RWPE2 (cell line): Measurements from ENCODE around the gene NACC2.

ENCODE experiments used
- ATAC-seq: fragments of 200-7000 bp; cut with Tn5 transposase; 3 replicates; pipeline ENCODE4 v1.9.1; 2021; ENCODE audit warnings: low read depth
- DNase-seq: peaks from one replicate; pipeline ENCODE4 v3.0.0-alpha.2; 2020; ENCODE audit warnings: low spot score
- H3K27ac ChIP-seq: fragments of 450-650 bp; 2 replicates; pipeline ENCODE4 v1.5.1; 2017; ENCODE audit warnings: mild to moderate bottlenecking; ENCODE audit not compliant: poor library complexity, severe bottlenecking
- H3K27me3 ChIP-seq: fragments of 250-450 bp; sonication (Bioruptor Pico); 2 replicates; pipeline ENCODE4 v1.5.1; 2021; ENCODE audit warnings: mild to moderate bottlenecking, moderate library complexity; ENCODE audit not compliant: insufficient read depth, poor library complexity, severe bottlenecking
- H3K36me3 ChIP-seq: fragments of 250-450 bp; sonication (Bioruptor Pico); 2 replicates; pipeline ENCODE4 v1.5.1; 2020; ENCODE audit warnings: low read depth, mild to moderate bottlenecking, moderate library complexity
- H3K4me1 ChIP-seq: fragments of 250-450 bp; sonication (Bioruptor Pico); 2 replicates; pipeline ENCODE4 v1.5.1; 2021; ENCODE audit warnings: mild to moderate bottlenecking, moderate library complexity; ENCODE audit not compliant: insufficient read depth, poor library complexity, severe bottlenecking
- H3K4me3 ChIP-seq: fragments of 250-450 bp; sonication (Bioruptor Pico); 2 replicates; pipeline ENCODE4 v1.5.1; 2021; ENCODE audit warnings: mild to moderate bottlenecking, moderate library complexity; ENCODE audit not compliant: severe bottlenecking
- H3K9me3 ChIP-seq: fragments of 250-450 bp; sonication (Bioruptor Pico); 2 replicates; pipeline ENCODE4 v1.5.1; 2021; ENCODE audit warnings: mild to moderate bottlenecking, moderate library complexity; ENCODE audit not compliant: severe bottlenecking
- CTCF ChIP-seq: fragments of 450-650 bp; IDR thresholded peaks from one replicate; pipeline ENCODE4 v1.5.1; 2017; ENCODE audit warnings: mild to moderate bottlenecking, moderate library complexity; ENCODE audit not compliant: poor library complexity, severe bottlenecking

The NACC2 gene

GRCh38 chr9:136098844-136099243, 3.8 kb upstream of the NACC2 start:
- no peak overlapping the region for H3K4me3 ChIP-seq
- no peaks in the 10 kb centered on the region for H3K9me3 ChIP-seq
- H3K27ac ChIP-seq: no peak overlapping the region
- H3K27me3 ChIP-seq: no peaks in the 10 kb centered on the region
- no peak for TF ChIP-seq CTCF
- ATAC-seq: no peak
- DNase-seq: no peak
- no peaks in the 10 kb centered on the region for H3K4me1 ChIP-seq
- H3K36me3 ChIP-seq: no peaks in the 10 kb centered on the region

- Histone ChIP-seq H3K27ac (no peak overlapping the region), H3K4me1 (no peaks in the 10 kb centered on the region), H3K36me3 (no peaks in the 10 kb centered on the region), H3K4me3 (no peak overlapping the region), H3K9me3 (no peaks in the 10 kb centered on the region), H3K27me3 (no peaks in the 10 kb centered on the region)
- ATAC-seq (no peak), DNase-seq (no peak)
- TF ChIP-seq CTCF: no peak
These were observed 3.1 kb upstream of the NACC2 start for GRCh38 chr9:136098210-136098609.

DNA sequence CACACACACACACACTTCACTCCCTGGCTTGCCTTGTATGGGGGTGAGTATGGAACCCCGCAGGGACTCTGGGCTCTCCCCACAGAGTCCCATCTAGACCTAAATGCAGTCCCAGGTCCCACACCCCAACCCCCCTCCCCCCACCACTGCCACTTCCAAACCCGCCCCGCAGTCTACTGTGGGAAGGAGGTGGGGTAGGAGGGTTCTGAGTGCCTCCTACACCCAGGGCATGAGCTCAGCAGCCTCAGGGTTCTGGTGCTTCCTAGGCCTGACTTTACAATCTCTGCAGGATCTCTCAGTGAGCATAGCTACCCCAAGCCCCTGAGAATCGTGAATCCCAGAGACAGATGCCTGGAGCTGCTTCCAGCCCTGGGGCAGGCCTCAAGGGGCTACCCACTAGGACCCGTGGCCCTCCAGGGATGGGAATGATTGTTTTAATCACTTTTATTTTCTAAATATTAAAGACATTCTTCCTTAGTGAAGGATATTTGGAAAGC, 1.5 kb upstream of the NACC2 start:
- DNase-seq (no peak), ATAC-seq (no peak)
- Histone ChIP-seq H3K27me3 (no peaks in the 10 kb centered on the region), H3K27ac (no peak overlapping the region), H3K36me3 (no peaks in the 10 kb centered on the region), H3K4me1 (no peaks in the 10 kb centered on the region), H3K9me3 (no peaks in the 10 kb centered on the region), H3K4me3 (no peak overlapping the region)
- no peak for TF ChIP-seq CTCF

DNA sequence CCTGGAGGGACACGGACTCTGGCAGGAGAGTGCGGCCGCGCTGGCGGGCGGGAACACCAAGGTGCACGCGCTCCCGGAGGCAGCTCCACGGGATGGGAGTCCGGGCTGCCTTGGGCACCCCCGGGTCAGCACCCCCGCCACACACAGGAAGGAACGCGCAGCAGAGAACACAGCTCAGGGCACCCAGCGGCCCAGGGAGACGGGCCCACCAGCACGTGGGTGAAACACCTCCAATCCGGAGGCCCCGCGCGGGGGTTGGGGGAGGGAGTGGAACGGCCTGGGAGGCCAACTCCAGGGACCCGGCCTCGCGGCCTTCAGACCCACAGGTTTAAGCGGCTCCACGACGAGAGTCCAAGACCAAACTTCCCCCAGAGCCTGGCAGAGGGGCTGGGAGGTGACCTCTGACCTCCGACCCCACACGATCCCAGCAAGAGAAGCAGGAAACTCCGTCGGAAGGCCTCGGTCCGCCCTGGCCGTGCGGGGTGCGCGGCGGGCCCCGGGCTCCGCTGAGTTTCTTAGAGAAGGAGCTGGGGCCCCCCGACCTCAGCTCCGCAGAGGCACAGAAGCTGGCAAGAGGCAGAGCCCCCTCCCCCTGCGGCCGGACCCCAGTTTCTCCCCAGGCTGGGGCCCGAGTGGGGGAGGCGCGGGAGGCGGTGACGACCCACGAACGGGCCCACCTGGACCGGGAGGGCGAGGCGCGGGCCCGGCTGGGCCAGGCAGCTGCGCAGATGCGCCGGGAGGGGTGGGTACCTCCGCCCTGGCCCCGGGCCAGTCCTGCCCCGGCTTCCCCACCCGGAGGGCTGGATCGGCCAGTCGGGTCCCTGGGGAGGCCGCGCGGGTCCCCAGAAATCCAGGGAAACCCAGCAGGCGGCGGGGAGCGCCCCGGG, 851 bp downstream of the NACC2 start:
- Histone ChIP-seq H3K4me1 (no peaks in the 10 kb centered on the region), H3K27ac (peak overlapping the region; percentile 77), H3K9me3 (no peaks in the 10 kb centered on the region), H3K4me3 (peak overlapping the region; percentile 100), H3K27me3 (no peaks in the 10 kb centered on the region), H3K36me3 (no peaks in the 10 kb centered on the region)
- TF ChIP-seq CTCF: no peak
- no peak for DNase-seq
- ATAC-seq: peak; percentile 45
